ENCODE results near the gene GLO1. TPM values are rescaled to one million over a fixed set of nuclear protein-coding genes. Genes with fewer than 3 reads are reported as not detected.

Gene GLO1
- total RNA-seq, 2 donors from 2014 or later, result 22.7 to 42.3 TPM

DNA sequence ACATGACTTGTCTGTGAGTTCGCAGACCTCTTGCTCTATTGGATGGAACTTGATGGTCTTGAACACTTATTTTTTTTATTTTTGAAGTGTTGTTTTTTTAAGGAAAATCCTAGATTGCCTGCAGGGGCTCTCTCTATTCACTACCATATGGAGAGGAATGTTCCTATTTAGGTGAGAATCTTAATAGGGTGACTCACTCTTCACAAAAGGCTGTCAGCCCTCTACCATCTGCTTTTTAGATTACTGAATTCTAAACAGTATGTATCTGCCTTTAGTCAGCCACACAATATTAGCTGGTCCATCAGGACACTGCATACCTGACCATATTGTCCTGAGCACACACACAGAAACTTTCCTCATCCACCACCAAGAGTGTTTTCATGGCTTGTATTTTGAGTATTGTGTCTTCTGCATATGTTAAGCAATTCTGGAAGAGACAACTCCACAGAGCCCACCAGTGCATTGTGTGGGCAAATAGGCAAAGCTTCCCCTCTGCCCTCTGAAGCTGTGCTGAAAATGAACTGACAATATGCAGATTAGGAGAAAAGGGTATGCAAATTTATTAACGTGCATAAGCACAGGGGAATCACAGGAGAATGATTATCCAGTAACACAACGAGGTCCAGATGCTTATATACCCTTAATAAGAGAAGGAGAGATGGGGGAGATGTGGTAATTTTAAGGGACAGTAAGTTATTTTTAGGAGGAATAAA, 56.6 kb downstream of the GLO1 start:
- DNase-seq (no peak), ATAC-seq (no peak)
- H3K27me3 ChIP-seq, result no peaks in the 10 kb centered on the region
- H3K4me3 ChIP-seq, result no peak overlapping the region
- H3K4me1 ChIP-seq, result peaks cover under 1% of the 10 kb centered on the region
- no peak overlapping the region for H3K27ac ChIP-seq
- 74 to 85% methylated on average over 3 of the region's 3 CpGs for WGBS, 2 donors
- TF ChIP-seq, protein P1, sequence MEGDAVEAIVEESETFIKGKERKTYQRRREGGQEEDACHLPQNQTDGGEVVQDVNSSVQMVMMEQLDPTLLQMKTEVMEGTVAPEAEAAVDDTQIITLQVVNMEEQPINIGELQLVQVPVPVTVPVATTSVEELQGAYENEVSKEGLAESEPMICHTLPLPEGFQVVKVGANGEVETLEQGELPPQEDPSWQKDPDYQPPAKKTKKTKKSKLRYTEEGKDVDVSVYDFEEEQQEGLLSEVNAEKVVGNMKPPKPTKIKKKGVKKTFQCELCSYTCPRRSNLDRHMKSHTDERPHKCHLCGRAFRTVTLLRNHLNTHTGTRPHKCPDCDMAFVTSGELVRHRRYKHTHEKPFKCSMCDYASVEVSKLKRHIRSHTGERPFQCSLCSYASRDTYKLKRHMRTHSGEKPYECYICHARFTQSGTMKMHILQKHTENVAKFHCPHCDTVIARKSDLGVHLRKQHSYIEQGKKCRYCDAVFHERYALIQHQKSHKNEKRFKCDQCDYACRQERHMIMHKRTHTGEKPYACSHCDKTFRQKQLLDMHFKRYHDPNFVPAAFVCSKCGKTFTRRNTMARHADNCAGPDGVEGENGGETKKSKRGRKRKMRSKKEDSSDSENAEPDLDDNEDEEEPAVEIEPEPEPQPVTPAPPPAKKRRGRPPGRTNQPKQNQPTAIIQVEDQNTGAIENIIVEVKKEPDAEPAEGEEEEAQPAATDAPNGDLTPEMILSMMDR (IDR thresholded peaks at IDR 0.05), result no peak
- TF ChIP-seq POLR2A (IDR thresholded peaks at IDR 0.05), result no peak
- H3K36me3 ChIP-seq (replicated peaks in 1 of 2; ENCODE audit: insufficient read depth in 1 of 2, low read depth in 2 of 2), result no peaks in the 10 kb centered on the region
- H3K9me3 ChIP-seq, result no peaks in the 10 kb centered on the region
- intact Hi-C loops (cut with DNase I), result no loop called here

DNA sequence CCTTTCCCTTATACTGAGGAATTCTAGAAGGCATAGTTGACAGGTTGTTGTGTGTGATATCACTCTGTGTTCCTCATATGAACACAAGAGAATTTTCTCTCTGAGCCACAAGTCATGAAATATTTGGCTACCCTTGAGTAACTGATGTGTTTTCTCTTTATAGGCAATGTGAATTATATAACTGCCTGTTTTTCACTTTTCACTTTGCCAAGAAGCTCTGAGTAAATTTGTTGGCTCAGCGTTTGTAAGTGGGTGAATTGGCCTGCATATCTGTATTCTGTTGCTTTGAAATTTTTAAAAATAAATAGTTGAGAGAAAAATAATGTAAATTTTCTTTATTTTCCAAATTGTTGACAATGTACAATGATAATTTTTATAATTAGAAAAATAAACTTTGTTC, 58.0 kb downstream of the GLO1 start:
- WGBS, 2 donors, result 51 to 68% methylated on average over 1 of the region's 1 CpG
- intact Hi-C loops (cut with DNase I), result no loop called here
- no peaks in the 10 kb centered on the region for H3K27me3 ChIP-seq
- DNase-seq (no peak), ATAC-seq (no peak)
- H3K4me3 ChIP-seq, result no peak overlapping the region
- no peak for TF ChIP-seq POLR2A (IDR thresholded peaks at IDR 0.05)
- no peaks in the 10 kb centered on the region for H3K9me3 ChIP-seq
- H3K4me1 ChIP-seq, result peaks cover 11% of the 10 kb centered on the region
- H3K27ac ChIP-seq, result no peak overlapping the region
- H3K36me3 ChIP-seq (replicated peaks in 1 of 2; ENCODE audit: insufficient read depth in 1 of 2, low read depth in 2 of 2), result no peaks in the 10 kb centered on the region

DNA sequence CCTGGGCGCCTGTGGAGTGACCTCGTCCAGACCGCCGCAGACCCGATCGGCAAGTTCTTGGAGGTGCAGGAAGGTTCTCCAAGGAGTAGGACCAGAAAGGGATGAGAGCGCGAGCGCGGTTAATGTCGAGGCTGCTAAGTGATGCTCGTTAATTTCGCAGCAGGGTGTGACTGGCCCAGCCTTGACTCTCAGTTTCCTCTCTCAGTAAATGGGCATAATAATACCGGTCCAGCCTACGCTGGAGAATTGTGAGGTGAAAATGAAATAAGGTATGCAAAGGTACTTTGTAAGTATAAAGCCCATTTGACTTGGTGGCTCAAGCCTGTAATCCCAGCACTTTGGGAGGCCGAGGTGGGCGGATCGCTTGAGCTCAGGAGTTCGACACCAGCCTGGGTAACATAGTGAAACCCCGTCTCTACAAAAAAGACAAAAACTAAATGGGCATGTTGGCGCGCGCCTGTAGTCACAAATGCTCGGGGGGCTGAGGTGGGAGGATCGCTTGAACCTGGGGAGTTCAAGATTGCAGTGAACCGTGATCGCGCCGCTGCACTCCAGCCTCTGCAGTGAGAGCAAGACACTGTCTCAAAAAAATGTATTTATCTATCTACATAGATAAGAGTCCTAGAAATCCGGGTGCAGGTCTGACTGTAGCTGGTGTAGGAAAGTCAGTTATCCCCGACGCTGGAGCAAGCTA, 62.6 kb downstream of the GLO1 start:
- Histone ChIP-seq H3K4me3 (peak overlapping the region; percentile 69 to 89), H3K27ac (peak overlapping the region; percentile 70 to 92 (median 90)), H3K4me1 (peaks cover 14% of the 10 kb centered on the region), H3K9me3 (no peaks in the 10 kb centered on the region), H3K27me3 (no peaks in the 10 kb centered on the region), H3K36me3 (replicated peaks in 1 of 2; ENCODE audit: insufficient read depth in 1 of 2, low read depth in 2 of 2) (no peaks in the 10 kb centered on the region)
- ATAC-seq, result no peak
- no peak for TF ChIP-seq POLR2A (IDR thresholded peaks at IDR 0.05)
- TF ChIP-seq, protein P1 (IDR thresholded peaks at IDR 0.05), result no peak
- intact Hi-C loops (cut with DNase I), result no loop called here
- whole genome bisulfite sequencing, 2 donors, result 7 to 9% methylated on average over 30 to 32 of the region's 32 CpGs
- peak in 1 of 4 donors; percentile 14 for DNase-seq

DNA sequence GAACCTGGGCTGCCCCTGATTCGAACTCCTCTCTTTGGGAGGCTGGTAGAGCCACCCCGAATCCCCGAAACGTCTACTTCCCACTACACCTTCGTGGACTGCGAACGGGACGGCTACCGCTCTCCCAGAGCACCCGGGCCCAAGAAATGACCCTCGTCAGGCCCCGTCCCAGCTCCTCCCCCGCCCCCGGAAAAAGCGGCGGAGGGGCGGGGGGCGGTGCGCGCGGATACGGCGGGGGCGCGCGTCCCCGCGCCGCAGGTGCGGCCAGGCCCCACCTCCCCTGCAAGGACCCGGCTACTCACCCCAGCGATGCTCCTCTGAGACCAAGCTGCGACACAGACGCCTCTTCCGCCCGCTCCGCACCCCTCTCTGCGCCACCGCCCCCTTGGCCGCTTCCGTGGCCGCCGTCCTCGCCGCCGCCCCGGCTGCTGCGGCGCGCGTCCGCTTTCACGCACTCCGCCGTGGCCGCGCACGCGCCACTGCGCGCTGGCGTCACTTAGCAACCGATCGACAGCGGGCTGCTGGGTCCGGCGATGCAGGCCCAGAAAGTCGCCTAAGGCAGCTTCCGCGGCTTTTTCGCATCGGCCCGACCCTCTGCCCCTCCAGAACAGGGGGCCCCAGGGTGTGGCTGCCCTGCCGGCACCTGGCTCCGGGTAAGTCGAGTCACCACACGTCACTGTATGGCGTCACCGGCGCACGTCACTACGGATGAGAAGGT, 63.3 kb downstream of the GLO1 start, which contains the start of gene BTBD9:
Gene BTBD9, minus strand, starts transcription at position 432 of the 718 bp plus-strand sequence.
- H3K27ac ChIP-seq, result peak within 1 kb of the TSS; percentile 70 to 92 (median 90)
- peak within 1 kb of the TSS; percentile 69 to 89 for H3K4me3 ChIP-seq
- no peaks in the 10 kb centered on the region for H3K9me3 ChIP-seq
- DNase-seq, result peak; percentile 76 to 86 (median 82)
- H3K27me3 ChIP-seq, result no peaks in the 10 kb centered on the region
- peak; percentile 46 to 71 (median 70) for TF ChIP-seq POLR2A (IDR thresholded peaks at IDR 0.05)
- TF ChIP-seq, protein P1 (IDR thresholded peaks at IDR 0.05), result peak in 1 of 7 experiments; percentile 5
- intact Hi-C loops (cut with DNase I), result no loop called here
- 0 to 1% methylated on average over 7 to 78 of the region's 82 CpGs for WGBS, 2 donors
- H3K36me3 ChIP-seq (replicated peaks in 1 of 2; ENCODE audit: insufficient read depth in 1 of 2, low read depth in 2 of 2), result no peaks in the 10 kb centered on the region
- ATAC-seq, result peak; percentile 92
- peaks cover 17% of the 10 kb centered on the region for H3K4me1 ChIP-seq

All from body of pancreas (tissue), 4 donors.